Activated T-helper 17 cell treated with anti-CD3 and anti-CD28 coated beads, Interleukin-2, amount 50 U/mL, for 72 hours (primary cell): ENCODE data around the gene SYDE2. TPM values are rescaled to one million over a fixed set of nuclear protein-coding genes. Genes with fewer than 3 reads are reported as not detected.

Experiments used
- ATAC-seq: fragments of 150-1000 bp; cut with Tn5 transposase; replicated peaks from 2 replicates; pipeline ENCODE4 v1.10.0; 2021; ENCODE audit warnings: mild to moderate bottlenecking, moderate library complexity
- H3K27ac Mint-ChIP-seq: one replicate; pipeline ENCODE4 v1.8.0; 2022; ENCODE audit warnings: mixed read lengths
- H3K27me3 Mint-ChIP-seq: one replicate; pipeline ENCODE4 v1.8.0; 2022; ENCODE audit warnings: mixed read lengths
- H3K36me3 Mint-ChIP-seq: one replicate; pipeline ENCODE4 v1.8.0; 2022; ENCODE audit warnings: low read depth, mild to moderate bottlenecking, mixed read lengths
- H3K4me1 Mint-ChIP-seq: one replicate; pipeline ENCODE4 v1.8.0; 2022; ENCODE audit warnings: mixed read lengths
- H3K4me3 Mint-ChIP-seq: one replicate; pipeline ENCODE4 v1.8.0; 2022; ENCODE audit warnings: mild to moderate bottlenecking, mixed read lengths
- H3K9me3 Mint-ChIP-seq: one replicate; pipeline ENCODE4 v1.8.0; 2022; ENCODE audit warnings: mixed read lengths
- total RNA-seq, 2 donors: library from RNA; stranded (reverse); gene quantifications; one replicate each; pipeline ENCODE4 v1.2.3, GENCODE V29; 2022

The SYDE2 gene
- total RNA-seq, 2 donors from 2014 or later: 1.4 to 2.3 TPM

DNA sequence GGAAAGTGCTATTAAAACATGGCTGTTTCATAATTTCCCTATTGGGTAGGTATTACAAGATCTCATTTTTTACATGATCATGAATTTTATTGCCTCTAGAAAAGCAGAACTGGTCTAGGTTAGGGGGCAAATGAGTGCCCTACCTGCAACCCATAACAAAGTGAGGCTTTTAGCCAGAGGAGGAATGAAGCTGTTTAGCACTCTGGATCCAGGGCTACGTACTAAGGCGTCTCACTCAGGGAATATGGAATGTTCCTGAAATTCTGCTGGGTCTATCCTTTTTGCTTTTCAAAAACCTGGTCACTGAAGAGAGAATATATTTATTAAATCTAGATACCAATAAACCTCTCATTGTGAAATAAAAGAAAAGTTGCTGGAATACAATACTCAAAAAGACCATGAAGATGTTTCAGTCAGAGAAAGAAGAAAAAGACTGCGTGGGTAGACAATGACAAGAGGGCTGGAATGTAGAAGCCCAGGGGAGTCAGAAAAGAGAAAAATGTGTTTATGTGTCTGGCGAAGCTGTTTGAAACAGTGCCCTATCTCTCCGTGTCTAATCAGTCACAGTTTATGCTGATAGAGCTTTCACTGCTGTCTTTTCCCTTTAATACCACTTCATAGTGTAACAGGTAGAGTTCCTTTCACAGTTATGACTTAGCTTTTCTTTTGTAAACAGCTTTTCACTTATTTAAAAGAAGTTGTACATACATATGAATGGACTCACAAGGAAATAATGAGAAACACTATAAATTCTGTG lies 25.0 kb upstream of the SYDE2 start:
- ATAC-seq: no peak
- Mint-ChIP-seq H3K4me3 (no peak overlapping the region), H3K27ac (no peak overlapping the region), H3K4me1 (no peaks in the 10 kb centered on the region), H3K9me3 (no peaks in the 10 kb centered on the region), H3K36me3 (no peaks in the 10 kb centered on the region), H3K27me3 (peaks cover 2% of the 10 kb centered on the region)

- ATAC-seq: no peak
- H3K27ac Mint-ChIP-seq: no peak overlapping the region
- no peaks in the 10 kb centered on the region for H3K9me3 Mint-ChIP-seq
- H3K36me3 Mint-ChIP-seq: no peaks in the 10 kb centered on the region
- no peak overlapping the region for H3K4me3 Mint-ChIP-seq
- no peaks in the 10 kb centered on the region for H3K4me1 Mint-ChIP-seq
- H3K27me3 Mint-ChIP-seq: peaks cover 5% of the 10 kb centered on the region
Measured at GRCh38 chr1:85224734-85225623, 24.2 kb upstream of the SYDE2 start.

- Mint-ChIP-seq H3K4me3 (no peak overlapping the region), H3K36me3 (no peaks in the 10 kb centered on the region), H3K9me3 (no peaks in the 10 kb centered on the region), H3K4me1 (no peaks in the 10 kb centered on the region), H3K27ac (no peak overlapping the region), H3K27me3 (peaks cover 8% of the 10 kb centered on the region)
- no peak for ATAC-seq
Measured at GRCh38 chr1:85224295-85224694, 23.5 kb upstream of the SYDE2 start.

DNA sequence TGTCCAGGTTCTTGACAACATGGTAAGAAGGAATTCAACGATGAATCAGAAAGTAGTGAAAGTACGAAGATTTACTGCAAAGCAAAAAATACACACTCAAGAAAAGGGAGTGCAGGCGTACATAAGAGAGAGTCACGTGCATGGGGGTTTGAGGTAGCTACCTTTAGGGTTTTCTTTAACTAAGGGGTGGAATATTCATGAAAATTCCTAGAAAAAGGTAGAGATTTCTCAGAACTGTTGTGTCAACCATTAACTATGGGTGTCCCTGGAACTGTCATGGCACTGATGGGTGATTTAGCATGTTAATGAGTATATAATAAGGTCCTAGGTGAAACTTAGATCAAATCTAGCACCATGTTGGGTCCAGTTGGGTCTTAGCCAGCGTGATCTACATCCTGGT lies 22.5 kb upstream of the SYDE2 start:
- Mint-ChIP-seq H3K4me1 (no peaks in the 10 kb centered on the region), H3K27me3 (peaks cover 13% of the 10 kb centered on the region), H3K27ac (no peak overlapping the region), H3K36me3 (no peaks in the 10 kb centered on the region), H3K9me3 (no peaks in the 10 kb centered on the region), H3K4me3 (no peak overlapping the region)
- ATAC-seq: no peak

DNA sequence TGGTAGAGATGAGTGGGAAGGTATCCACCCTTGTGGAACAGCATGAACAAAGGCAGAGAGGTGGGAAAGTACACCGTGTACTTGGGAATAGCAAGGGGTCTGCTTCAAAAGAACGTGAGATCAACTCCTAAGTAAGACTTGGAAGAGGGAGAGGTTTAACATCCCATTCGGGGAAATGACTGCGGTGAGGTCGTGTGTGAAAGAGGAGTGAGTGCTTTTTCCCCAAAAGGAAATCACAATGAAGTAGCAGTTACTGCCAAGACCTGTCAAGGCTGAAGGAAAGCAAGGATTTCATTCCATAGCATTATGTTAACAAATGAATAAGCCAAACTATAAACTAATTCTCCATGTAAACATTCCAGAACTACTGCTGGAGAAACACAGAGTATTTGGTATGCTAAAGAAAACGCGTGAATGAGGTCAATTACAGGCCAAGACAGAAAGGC lies 20.0 kb upstream of the SYDE2 start:
- no peaks in the 10 kb centered on the region for H3K36me3 Mint-ChIP-seq
- ATAC-seq: no peak
- H3K9me3 Mint-ChIP-seq: no peaks in the 10 kb centered on the region
- H3K27ac Mint-ChIP-seq: no peak overlapping the region
- no peaks in the 10 kb centered on the region for H3K4me1 Mint-ChIP-seq
- peaks cover 26% of the 10 kb centered on the region for H3K27me3 Mint-ChIP-seq
- H3K4me3 Mint-ChIP-seq: no peak overlapping the region

- Mint-ChIP-seq H3K4me3 (no peak overlapping the region), H3K4me1 (no peaks in the 10 kb centered on the region), H3K9me3 (no peaks in the 10 kb centered on the region), H3K27me3 (peaks cover 29% of the 10 kb centered on the region), H3K27ac (no peak overlapping the region), H3K36me3 (no peaks in the 10 kb centered on the region)
- ATAC-seq: no peak
Measured at GRCh38 chr1:85219853-85220610, 19.2 kb upstream of the SYDE2 start.

GRCh38 chr1:85216697-85217096 lies 15.9 kb upstream of the SYDE2 start:
- Mint-ChIP-seq H3K36me3 (no peaks in the 10 kb centered on the region), H3K27me3 (peaks cover 29% of the 10 kb centered on the region), H3K4me1 (no peaks in the 10 kb centered on the region), H3K27ac (no peak overlapping the region), H3K4me3 (no peak overlapping the region), H3K9me3 (no peaks in the 10 kb centered on the region)
- ATAC-seq: no peak

DNA sequence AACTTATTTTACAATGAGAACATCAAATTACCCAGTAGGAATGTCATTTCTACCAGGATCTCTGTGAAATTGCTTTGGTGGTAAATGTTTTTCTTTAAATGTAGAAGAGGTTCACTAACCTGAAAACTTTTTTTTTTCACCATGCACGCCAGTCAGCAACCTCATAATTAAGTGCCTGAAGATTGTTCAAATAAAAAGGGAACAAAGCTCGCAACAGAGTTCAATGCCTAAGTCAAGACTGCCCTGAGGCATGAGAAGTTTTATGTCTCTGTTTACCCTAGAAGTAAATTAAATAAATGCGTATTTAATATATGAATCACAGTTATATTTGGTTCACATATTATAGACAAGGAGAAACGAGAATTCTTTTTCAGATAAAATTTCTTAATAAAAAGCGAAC lies 13.8 kb upstream of the SYDE2 start:
- H3K27ac Mint-ChIP-seq: no peak overlapping the region
- no peak overlapping the region for H3K4me3 Mint-ChIP-seq
- no peaks in the 10 kb centered on the region for H3K36me3 Mint-ChIP-seq
- H3K9me3 Mint-ChIP-seq: no peaks in the 10 kb centered on the region
- no peak for ATAC-seq
- H3K27me3 Mint-ChIP-seq: peaks cover 23% of the 10 kb centered on the region
- no peaks in the 10 kb centered on the region for H3K4me1 Mint-ChIP-seq

DNA sequence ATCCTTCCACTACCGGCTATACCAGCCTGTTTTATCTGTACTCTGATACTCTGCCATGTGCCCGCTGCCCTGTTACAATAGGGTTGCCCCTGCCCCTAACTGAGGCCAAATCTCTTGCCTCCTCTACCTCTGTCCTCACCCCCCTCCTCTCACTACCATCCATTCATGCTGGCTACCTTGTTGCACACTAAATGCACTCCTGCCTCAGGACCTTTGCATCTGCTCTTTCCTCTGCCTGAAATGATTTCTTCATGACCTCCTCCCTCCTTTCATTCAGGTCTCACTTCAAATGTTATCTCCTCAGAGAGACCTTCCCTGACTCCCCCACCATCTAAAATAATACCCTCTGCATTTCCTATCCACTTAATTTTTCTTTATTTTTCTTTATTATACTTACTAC lies 7.7 kb upstream of the SYDE2 start:
- no peaks in the 10 kb centered on the region for H3K9me3 Mint-ChIP-seq
- H3K4me3 Mint-ChIP-seq: no peak overlapping the region
- no peaks in the 10 kb centered on the region for H3K4me1 Mint-ChIP-seq
- no peaks in the 10 kb centered on the region for H3K36me3 Mint-ChIP-seq
- no peak overlapping the region for H3K27ac Mint-ChIP-seq
- no peak for ATAC-seq
- H3K27me3 Mint-ChIP-seq: peaks cover 27% of the 10 kb centered on the region

DNA sequence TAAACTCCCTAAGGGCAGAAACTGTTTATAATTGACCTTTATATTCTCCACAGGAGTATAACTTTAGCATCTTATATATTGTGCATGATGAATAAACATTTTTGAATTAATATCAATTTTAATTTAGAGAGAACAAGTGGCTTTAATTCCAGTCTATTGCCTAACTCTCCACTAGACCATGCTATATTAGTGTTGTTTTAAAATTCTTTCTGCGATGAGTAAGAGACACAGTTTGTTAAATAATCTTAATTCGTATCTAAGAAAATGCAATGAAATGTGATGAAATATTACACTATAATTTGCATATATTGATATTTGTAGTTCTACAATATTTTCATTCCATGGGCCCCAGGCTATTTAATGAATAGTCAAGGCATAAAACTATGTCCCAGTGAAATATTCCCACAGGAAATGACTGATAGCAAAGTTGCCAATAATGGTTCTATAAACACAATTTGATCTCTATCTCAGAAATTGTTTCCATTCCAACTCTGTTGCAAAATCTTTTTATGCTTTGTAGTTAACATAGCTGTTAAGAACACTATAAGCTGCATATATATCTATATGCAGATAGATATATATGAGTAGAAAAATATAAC lies 2.9 kb upstream of the SYDE2 start:
- H3K4me3 Mint-ChIP-seq: no peak overlapping the region
- no peaks in the 10 kb centered on the region for H3K4me1 Mint-ChIP-seq
- peaks cover 20% of the 10 kb centered on the region for H3K27me3 Mint-ChIP-seq
- no peak for ATAC-seq
- H3K27ac Mint-ChIP-seq: no peak overlapping the region
- no peaks in the 10 kb centered on the region for H3K9me3 Mint-ChIP-seq
- no peaks in the 10 kb centered on the region for H3K36me3 Mint-ChIP-seq

GRCh38 chr1:85202864-85203255 lies 2.0 kb upstream of the SYDE2 start:
- H3K4me1 Mint-ChIP-seq: no peaks in the 10 kb centered on the region
- H3K36me3 Mint-ChIP-seq: no peaks in the 10 kb centered on the region
- no peak for ATAC-seq
- no peak overlapping the region for H3K27ac Mint-ChIP-seq
- peaks cover 11% of the 10 kb centered on the region for H3K27me3 Mint-ChIP-seq
- no peaks in the 10 kb centered on the region for H3K9me3 Mint-ChIP-seq
- no peak overlapping the region for H3K4me3 Mint-ChIP-seq

GRCh38 chr1:85202092-85202863 lies 1.5 kb upstream of the SYDE2 start:
- ATAC-seq: no peak
- Mint-ChIP-seq H3K9me3 (no peaks in the 10 kb centered on the region), H3K4me1 (no peaks in the 10 kb centered on the region), H3K27me3 (peaks cover 7% of the 10 kb centered on the region), H3K4me3 (peak overlapping the region; percentile 91), H3K27ac (peak overlapping the region; percentile 85), H3K36me3 (no peaks in the 10 kb centered on the region)

DNA sequence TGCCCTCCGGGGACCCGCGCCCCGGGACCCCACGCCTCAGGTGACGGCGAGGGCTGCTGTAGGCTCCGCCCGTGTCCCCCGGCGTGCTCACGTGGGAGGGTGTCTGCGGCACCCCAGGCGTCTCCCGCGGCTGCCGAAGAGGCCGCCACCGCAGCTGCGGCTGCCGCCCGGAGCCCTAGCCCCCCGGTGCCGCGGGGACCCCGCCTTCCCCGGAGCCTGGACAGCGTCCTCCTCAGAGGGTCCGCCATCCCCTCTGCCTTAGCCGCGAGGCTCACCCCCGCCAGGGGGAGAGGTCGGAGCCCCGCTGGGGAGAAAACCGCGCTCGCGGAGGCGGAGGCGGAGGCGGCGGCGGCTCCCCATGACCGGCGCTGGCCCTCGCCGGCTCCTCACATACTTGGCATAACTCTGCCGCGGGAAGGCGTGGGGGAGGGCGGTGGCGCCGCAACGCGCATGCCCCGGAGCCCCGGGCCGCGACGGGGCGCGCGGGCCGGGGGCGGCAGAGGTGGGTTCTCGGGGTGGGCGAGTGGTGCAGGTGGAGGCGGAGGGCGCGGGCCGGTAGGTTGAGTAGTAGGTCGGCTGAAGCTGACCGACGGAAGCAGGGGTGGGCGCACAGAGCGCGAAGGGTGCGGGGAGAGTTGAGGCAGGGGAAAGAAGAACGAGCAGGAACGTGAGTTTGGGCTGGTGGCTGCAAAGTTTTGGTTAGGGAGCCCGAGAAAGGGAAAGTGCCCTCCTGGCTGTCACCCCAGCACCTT lies 700 bp upstream of the SYDE2 start:
- Mint-ChIP-seq H3K36me3 (no peaks in the 10 kb centered on the region), H3K27me3 (peaks cover 7% of the 10 kb centered on the region), H3K27ac (peak overlapping the region; percentile 85), H3K9me3 (no peaks in the 10 kb centered on the region), H3K4me1 (no peaks in the 10 kb centered on the region), H3K4me3 (peak overlapping the region; percentile 91)
- peak; percentile 72 for ATAC-seq
